NK-92 treated with Interleukin-12 subunit alpha and Interleukin-12 subunit beta, amount 100 ng/mL, for 24 hours (cell line): ENCODE results near the gene ABHD10.

Source experiments
- DNase-seq: peaks from one replicate; lab custom pipeline; 2025; lab: John Stamatoyannopoulos, UW

The ABHD10 gene

DNA sequence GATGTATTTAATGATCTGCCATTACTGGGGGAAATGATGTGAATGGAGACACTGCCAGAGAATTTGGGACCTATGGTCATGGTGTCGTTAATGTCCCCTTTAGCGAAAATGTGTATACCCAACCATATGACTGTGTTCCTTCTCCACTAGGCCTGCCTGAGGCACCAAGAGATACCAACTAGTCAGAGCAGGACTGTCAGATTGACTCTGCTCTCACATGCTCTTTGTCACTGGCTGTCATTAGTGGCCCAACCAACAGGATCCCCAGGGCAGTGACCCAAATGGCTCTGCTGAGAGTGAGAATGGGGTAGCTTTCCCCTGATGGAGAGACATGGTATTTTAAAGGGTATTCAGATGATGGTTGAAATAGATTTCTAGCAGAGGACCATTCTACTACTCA, 22.7 kb downstream of the ABHD10 start:
- no peak for DNase-seq

DNA sequence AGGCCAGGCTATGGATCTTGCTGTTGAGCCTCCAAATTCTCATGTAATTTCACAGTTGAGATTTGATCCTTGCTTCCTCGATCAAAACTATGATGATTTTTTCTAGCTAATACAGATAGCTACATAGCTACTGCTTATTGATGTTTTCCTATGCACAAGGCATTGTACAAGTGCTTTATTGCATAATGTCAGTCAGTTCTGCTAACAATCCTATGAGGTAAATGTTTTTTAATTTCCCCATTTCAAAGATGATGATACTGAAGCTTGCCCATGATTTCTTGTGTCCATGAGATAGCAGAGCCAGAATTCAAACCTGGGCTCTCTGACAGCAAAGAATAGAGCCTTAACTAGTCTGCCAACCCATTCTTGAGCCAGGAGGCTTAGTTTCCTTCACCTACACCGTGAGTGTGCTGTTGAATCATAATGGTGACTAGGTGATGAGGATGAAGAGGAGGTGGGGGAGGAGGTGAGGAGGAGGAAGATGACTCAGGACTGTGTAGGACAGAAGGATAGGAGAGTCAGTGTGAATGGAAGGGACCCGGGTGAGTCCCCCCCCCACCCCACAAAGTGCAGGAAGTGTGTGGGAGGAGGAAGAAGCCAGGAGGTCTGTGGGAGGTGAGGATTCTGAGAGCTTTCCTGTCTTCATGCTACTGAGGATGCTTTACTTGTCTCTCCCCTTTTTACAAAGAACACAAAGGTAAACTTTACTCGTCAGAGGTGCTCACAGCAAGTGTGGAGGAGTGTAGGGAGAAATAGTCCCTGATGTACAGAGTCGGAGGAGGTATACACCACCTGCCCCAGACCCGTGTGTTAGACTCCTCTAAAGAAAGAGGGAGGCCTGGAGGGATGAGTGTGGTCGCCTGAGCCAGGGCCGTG, 23.5 kb downstream of the ABHD10 start:
- DNase-seq: peak; percentile 56

DNA sequence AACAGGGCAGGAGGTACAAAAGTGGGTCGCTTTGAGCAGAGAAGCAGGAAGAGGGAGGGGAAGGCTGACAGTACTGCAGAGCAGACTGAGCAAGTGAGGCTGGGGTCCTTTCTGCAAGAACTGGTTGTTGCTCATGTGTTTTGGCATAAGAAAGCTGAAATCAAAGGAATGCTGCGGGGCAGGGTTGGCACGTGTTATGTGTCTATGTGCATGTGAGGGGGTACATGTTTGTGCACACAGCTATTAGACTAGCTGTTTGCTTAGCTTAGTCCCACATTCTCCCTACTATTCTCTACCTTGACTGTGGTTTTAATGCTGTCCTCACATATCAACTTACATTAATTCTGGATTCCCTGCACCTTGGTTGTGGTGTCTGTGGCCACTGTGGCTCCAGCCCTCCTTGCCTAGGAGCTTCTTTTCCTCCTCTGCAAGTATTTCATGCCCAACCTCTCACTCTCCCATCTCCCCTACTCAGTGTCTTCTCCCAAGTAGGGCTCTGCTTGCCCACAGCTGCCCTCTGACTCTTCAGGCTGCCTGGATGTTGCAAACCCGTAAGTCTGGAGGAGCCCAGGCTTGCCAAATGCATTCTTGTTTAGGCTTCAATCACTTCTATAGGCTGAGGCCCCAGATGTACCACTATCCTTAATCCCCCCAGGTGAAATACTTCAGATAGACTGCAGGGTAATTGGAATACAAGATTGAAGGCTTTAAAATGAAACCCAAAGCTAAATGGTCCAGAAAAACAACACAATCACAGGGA, 24.7 kb downstream of the ABHD10 start:
- no peak for DNase-seq

DNA sequence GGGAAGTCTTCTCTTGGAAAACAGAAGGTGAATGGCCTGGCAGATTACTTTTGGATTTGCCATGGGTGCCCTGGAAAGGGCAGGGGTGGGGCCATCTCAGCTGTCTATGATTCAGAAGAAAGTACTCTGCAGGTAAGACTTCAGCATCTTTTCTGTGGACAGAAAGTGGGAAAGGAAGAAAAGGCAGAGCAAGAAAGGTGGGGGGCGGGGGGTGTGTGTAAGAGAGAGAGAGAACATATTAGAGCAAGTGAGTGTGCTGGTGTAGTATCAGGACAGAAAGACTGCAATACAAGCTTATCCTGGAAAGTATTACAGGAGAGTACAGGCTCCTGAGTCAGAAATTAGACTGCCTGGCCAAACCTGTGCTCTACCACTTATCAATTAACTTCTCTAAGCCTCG, 25.4 kb downstream of the ABHD10 start:
- no peak for DNase-seq

DNA sequence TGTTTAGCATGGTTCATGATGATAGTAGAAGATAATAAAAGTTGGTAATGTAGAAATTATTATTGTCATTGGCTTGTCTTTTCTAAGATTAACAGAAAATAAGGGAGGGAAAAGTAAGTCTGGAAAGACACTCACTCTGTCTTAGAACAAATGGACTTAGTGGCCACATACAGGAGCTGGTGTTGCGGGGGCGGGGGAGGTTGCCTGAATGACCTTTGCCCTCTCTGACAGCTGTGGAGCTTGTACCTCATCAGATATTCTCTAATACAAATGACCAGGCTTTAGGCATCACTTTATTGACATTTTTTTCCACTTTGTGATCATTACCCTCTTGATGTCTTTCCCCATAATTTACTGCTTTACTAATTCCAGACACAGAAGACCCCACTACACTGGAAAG, 25.8 kb downstream of the ABHD10 start:
- no peak for DNase-seq

DNA sequence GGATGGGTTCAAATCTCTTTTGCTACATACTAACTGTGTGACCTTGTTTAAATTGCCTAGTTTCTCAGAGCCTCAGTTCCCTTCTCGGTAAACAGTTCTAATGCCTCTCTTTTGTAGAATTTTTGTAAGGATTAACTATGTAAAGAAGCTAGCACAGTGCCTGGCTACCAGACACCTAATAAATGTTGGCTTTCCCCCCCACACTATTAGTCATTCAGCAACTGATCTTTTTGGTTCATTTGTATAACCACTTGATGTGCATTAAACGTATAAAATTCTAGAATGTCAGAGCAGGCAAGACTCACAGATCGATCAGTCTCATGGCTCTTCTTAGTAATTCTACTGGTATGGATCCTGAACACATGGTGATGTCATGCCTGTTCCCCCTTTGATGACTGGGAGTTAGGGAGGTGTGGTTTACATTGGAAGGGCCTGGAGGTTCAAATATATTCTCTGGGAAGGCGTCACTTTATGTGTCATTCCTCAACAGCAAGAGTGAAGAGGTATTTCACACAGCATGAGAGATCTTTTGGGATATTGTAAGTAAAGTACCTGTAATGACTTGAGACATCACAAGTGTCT, 26.4 kb downstream of the ABHD10 start:
- no peak for DNase-seq

DNA sequence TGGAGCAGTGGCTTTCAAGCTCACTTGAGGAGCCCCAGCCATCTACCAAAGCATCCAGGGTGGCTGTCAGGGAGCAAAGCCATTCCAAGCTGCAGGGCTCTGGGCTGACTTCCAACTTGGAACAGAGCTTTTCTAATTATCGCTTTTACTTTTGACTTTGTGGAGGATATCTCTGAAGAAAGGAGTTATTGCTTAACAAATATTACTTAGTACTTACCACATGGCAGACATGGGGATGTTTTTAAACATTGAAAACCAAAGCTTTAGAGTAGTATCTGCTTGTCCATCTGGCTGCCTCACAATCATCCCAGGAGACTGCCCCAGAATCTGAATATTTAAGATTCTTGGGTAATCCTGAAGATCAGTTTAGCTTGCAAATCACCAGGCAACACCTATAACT, 28.8 kb downstream of the ABHD10 start:
- no peak for DNase-seq

- no peak for DNase-seq
Observed at GRCh38 chr3:112009670-112010069, 30.8 kb downstream of the ABHD10 start.

GRCh38 chr3:112010636-112011035, 31.8 kb downstream of the ABHD10 start:
- DNase-seq: no peak

DNA sequence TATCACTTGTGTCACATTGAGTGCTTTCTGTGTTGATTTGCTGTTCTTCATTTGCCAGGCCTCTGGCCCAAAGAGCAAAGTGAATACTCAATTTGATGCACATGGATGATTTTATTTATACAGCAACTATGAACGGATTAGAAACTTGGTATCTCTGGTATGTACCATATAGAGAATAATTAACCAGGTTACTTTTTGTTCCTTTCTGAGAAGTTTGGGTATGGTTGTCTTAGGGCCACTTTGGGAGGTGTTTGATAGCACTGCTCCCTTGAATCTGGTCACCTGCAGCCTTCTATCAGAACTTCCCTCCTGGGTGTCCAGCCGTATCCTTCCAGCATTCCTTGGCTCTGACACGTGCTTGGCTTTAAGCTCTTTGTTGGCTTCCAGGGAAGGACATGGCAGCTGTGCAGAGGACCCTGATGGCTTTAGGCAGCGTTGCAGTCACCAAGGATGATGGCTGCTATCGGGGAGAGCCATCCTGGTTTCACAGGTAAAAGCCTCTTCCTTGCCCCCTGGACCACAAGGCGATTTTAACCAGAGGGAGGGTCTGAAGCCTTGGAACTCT, 32.6 kb downstream of the ABHD10 start:
- DNase-seq: no peak

- DNase-seq: no peak
Observed at GRCh38 chr3:112012205-112012992, 33.6 kb downstream of the ABHD10 start.

DNA sequence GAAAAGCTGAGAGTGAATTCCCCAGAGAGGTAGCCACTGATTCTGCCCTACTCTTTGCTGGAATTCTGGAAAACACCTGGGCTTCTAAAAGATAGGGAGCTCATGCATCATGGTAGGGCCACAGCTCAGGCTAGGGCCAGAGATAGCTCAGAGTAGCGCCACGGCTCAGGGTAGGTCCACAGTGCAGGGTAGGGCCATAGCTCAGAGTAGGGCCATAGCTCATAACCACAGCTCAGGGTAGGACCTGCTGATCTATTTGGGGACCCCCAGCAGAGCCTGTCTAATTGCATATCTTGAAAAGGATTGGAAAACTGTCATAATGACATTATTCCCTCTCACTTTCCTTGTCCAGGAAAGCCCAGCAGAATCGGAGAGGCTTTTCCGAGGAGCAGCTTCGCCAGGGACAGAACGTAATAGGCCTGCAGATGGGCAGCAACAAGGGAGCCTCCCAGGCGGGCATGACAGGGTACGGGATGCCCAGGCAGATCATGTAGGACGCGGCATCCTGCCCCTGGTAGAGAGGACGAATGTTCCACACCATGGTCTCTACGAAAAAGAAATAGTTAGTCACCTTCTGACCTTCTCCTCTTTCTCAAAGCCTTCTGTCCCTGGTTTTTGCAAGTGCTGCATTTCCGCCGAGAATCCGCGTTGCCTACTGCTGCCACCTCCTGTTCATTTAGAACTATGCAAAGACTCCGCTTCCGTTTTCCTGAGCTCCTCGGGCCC, 34.4 kb downstream of the ABHD10 start:
- no peak for DNase-seq

GRCh38 chr3:112013784-112014143, 34.9 kb downstream of the ABHD10 start:
- no peak for DNase-seq

DNA sequence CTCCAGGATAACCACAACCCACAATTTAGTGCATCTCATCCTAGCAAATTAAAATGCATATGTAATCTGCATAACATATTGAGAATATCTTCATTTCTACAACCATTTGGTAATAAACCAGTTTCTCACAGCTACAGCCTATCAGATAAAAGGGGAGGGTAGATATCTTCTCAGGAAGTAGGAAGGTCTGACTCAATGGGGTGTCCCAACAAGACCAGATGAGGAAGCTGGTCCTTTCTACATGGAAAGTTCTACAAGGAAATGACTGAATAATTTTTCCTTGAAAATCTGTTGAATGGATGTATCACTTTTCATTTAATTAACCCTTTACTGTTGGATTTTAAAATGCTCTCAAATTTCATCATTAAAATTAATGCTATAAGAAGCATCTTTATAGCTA, 38.3 kb downstream of the ABHD10 start:
- DNase-seq: no peak

- DNase-seq: no peak
Observed at GRCh38 chr3:112018712-112019111, 39.9 kb downstream of the ABHD10 start.

- DNase-seq: no peak
Observed at GRCh38 chr3:112019716-112020115, 40.9 kb downstream of the ABHD10 start.

- no peak for DNase-seq
Observed at GRCh38 chr3:112020674-112021085, 41.9 kb downstream of the ABHD10 start.

DNA sequence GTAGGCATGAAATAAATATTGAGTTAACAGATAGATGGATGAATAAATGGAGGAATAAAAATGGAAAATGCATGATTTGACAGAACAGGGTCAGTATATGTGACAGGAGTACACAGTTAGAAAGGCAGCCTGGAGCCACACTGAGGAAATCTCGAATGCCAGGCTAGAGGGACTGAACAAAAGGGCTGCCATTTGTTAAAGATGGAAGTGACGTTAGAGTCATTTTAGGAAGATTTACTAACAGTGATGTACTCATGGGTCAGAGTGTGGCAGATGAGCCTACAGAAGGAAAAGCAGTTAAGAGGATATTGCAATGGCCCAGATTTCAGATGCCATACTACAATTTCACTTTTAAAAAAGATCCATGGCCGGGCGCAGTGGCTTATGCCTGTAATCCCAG, 48.3 kb downstream of the ABHD10 start:
- no peak for DNase-seq

GRCh38 chr3:112027826-112028225, 49.0 kb downstream of the ABHD10 start:
- DNase-seq: no peak

DNA sequence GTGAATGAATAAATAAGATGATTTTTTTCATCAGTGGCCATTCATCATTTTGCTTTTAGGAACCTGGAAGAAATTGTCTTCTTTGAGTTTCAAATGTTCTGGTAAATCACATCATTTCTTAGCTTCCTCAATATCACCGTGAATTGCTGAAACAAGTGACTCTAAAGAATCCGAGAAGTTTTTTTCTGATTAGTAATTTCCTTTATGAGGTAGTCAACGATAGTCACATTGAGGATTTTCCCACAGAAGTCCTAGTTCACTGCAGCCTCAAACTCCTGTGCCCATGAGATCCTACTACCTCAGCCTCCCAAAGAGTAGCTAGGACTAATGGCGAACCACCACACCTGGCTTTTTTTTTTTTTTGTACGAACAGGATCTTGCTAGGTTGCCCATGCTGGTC, 52.1 kb downstream of the ABHD10 start:
- no peak for DNase-seq

DNA sequence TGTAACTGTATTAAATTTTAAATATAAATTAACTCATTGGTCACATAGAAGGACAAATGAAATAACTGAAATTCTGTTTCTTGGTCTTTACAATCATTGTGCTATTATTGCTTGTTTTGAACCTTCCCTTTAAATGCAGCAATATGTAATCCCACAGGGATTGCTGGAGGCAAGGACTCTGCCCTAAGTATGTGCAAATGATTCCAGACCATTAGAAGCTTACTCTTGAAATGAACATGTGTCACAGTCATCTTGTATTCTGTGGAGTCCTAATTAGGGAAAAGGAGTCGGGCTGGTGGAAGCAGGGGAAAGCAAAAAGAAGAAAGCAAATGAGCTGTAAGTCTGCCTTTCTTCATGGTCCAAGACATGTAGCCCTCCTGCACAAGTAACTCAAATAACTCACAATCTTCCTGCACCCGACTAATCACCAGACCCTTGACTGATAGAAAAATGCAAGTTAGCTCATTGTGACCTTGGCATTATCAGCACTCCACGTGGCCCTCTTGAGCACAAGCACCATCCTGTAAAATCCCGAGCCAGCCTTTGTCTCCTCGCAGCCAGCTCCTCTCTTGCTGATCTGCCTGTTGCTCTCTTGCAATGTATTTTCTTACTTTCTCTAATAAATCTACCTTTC, 53.4 kb downstream of the ABHD10 start:
- no peak for DNase-seq
